Activated CD4-positive, alpha-beta T cell treated with anti-CD3 and anti-CD28 coated beads for 36 hours (primary cell): Measurements from ENCODE around the gene FAM83G. TPM values are rescaled to one million over a fixed set of nuclear protein-coding genes. Genes with fewer than 3 reads are reported as not detected.
A peak's percentile ranks its signal among the peaks of the same experiment; 100 is the strongest.

ENCODE experiments used
- ATAC-seq: fragments of 200-7000 bp; cut with Tn5 transposase; one replicate; pipeline ENCODE4 v1.10.0; 2021; ENCODE audit warnings: mild to moderate bottlenecking, moderate library complexity
- CTCF ChIA-PET: fragments of 350-600 bp; sonication (Branson Sonifier 250); formaldehyde crosslinking; loops from one replicate; lab custom pipeline; 2021; ENCODE audit warnings: antibody characterized with exemption; lab: Charles Lee
- POLR2A ChIA-PET: fragments of 350-600 bp; sonication (Branson Sonifier 250); formaldehyde crosslinking; loops from one replicate; lab custom pipeline; 2021; ENCODE audit warnings: antibody characterized with exemption, inconsistent platforms; lab: Charles Lee
- DNase-seq: peaks from one replicate; pipeline ENCODE4 v3.0.0-alpha.2; 2020
- H3K27ac Mint-ChIP-seq: one replicate; pipeline ENCODE4 v1.8.0; 2021; ENCODE audit warnings: mixed read lengths
- H3K27me3 Mint-ChIP-seq: one replicate; pipeline ENCODE4 v1.8.0; 2021; ENCODE audit warnings: mixed read lengths
- H3K36me3 Mint-ChIP-seq: one replicate; pipeline ENCODE4 v1.8.0; 2021; ENCODE audit warnings: low read depth, mixed read lengths
- H3K4me1 Mint-ChIP-seq: one replicate; pipeline ENCODE4 v1.8.0; 2021; ENCODE audit warnings: mixed read lengths
- H3K4me3 Mint-ChIP-seq: one replicate; pipeline ENCODE4 v1.8.0; 2021; ENCODE audit warnings: mild to moderate bottlenecking, moderate library complexity, mixed read lengths
- H3K9me3 Mint-ChIP-seq: one replicate; pipeline ENCODE4 v1.8.0; 2021; ENCODE audit warnings: low read depth, mixed read lengths
- intact Hi-C, 2 experiments: fragments of 100-400 bp; cut with DNase I in 1 of 2; cut with micrococcal nuclease in 1 of 2; formaldehyde crosslinking; loops; one replicate each; pipeline versions ENCODE4 v1.14.2 to v1.15.1; 2022 to 2024; cut with DNase I, micrococcal nuclease
- total RNA-seq, 2 experiments: library from RNA; stranded (reverse); gene quantifications; one replicate each; pipeline ENCODE4 v1.2.3, GENCODE V29; 2021

The FAM83G gene
- total RNA-seq, 2 experiments from 2014 or later: 11.1 to 14.3 TPM

GRCh38 chr17:19003543-19004420, 782 bp downstream of the FAM83G start:
- Mint-ChIP-seq H3K27me3 (no peaks in the 10 kb centered on the region), H3K9me3 (peaks cover 2% of the 10 kb centered on the region), H3K27ac (peak overlapping the region; percentile 89), H3K4me3 (peak overlapping the region; percentile 88), H3K36me3 (peaks cover 20% of the 10 kb centered on the region), H3K4me1 (peaks cover 26% of the 10 kb centered on the region)
- DNase-seq: peak; percentile 67
- ChIA-PET POLR2A (no interaction called here), CTCF (interaction anchor here (1.1 to 2.7 kb wide), 5 partner anchors 13 to 378 kb away, joined by 3 to 15 read pairs (median 3); no protein-coding TSS in a partner anchor)
- intact Hi-C loops: loop anchor here (1.0 to 5.0 kb wide), 9 partner anchors 11 to 821 kb away; partner anchors contain the start of genes ALKBH5 (in 1 of the 2) and SMCR8 (in 1 of the 2)
- ATAC-seq: peak; percentile 28

GRCh38 chr17:19002805-19003542, 1.6 kb downstream of the FAM83G start:
- ChIA-PET CTCF (interaction anchor here (1.5 to 2.7 kb wide), 2 partner anchors 14 to 41 kb away, joined by 3 to 15 read pairs; no protein-coding TSS in a partner anchor), POLR2A (interaction anchor here (0.5 to 1.0 kb wide), 3 partner anchors 12 to 87 kb away, joined by 4 to 7 read pairs (median 5); no protein-coding TSS in a partner anchor)
- Mint-ChIP-seq H3K4me1 (peaks cover 26% of the 10 kb centered on the region), H3K27me3 (no peaks in the 10 kb centered on the region), H3K4me3 (peak overlapping the region; percentile 88), H3K36me3 (peaks cover 20% of the 10 kb centered on the region), H3K9me3 (peaks cover 2% of the 10 kb centered on the region), H3K27ac (no peak overlapping the region)
- ATAC-seq (peak; percentile 35), DNase-seq (peak; percentile 42)
- intact Hi-C loops: loop anchor here in 1 of 2 experiments (5.0 kb wide), 1 partner anchor 41 kb away; no protein-coding TSS in a partner anchor

GRCh38 chr17:19001907-19002590, 2.5 kb downstream of the FAM83G start:
- DNase-seq: no peak
- ATAC-seq: no peak
- Mint-ChIP-seq H3K27ac (peak overlapping the region; percentile 5), H3K4me1 (peaks cover 29% of the 10 kb centered on the region), H3K27me3 (no peaks in the 10 kb centered on the region), H3K9me3 (peaks cover 2% of the 10 kb centered on the region), H3K4me3 (peak overlapping the region; percentile 88), H3K36me3 (peaks cover 23% of the 10 kb centered on the region)
- ChIA-PET CTCF (interaction anchor here (0.8 to 2.7 kb wide), 3 partner anchors 15 to 79 kb away, joined by 3 to 15 read pairs (median 3); no protein-coding TSS in a partner anchor), POLR2A (interaction anchor here (1.0 kb wide), 1 partner anchor 11 kb away, joined by 4 read pairs; no protein-coding TSS in a partner anchor)
- intact Hi-C loops: loop anchor here in 1 of 2 experiments (5.0 kb wide), 1 partner anchor 40 kb away; no protein-coding TSS in a partner anchor

GRCh38 chr17:19000531-19001325, 3.8 kb downstream of the FAM83G start:
- no peak for ATAC-seq
- H3K27me3 Mint-ChIP-seq: no peaks in the 10 kb centered on the region
- H3K36me3 Mint-ChIP-seq: peaks cover 36% of the 10 kb centered on the region
- no peak for DNase-seq
- H3K4me1 Mint-ChIP-seq: peaks cover 29% of the 10 kb centered on the region
- H3K27ac Mint-ChIP-seq: no peak overlapping the region
- no peak overlapping the region for H3K4me3 Mint-ChIP-seq
- ChIA-PET CTCF (interaction anchor here (0.5 to 2.7 kb wide), 2 partner anchors 39 to 229 kb away, joined by 3 to 15 read pairs; no protein-coding TSS in a partner anchor), POLR2A (interaction anchor here (1.1 kb wide), 1 partner anchor 10 kb away, joined by 3 read pairs; no protein-coding TSS in a partner anchor)
- H3K9me3 Mint-ChIP-seq: peaks cover 4% of the 10 kb centered on the region
- intact Hi-C loops: loop anchor here in 1 of 2 experiments (5.0 kb wide), 1 partner anchor 38 kb away; no protein-coding TSS in a partner anchor

- Mint-ChIP-seq H3K9me3 (peaks cover 8% of the 10 kb centered on the region), H3K27me3 (no peaks in the 10 kb centered on the region)
- no peak for ATAC-seq
Observed at GRCh38 chr17:18999911-19000310, 4.7 kb downstream of the FAM83G start.

GRCh38 chr17:18999394-18999793, 5.2 kb downstream of the FAM83G start:
- intact Hi-C loops: loop anchor here in 1 of 2 experiments (10.0 kb wide), 1 partner anchor 55 kb away; no protein-coding TSS in a partner anchor
- ChIA-PET CTCF (no interaction called here), POLR2A (no interaction called here)
- peaks cover 27% of the 10 kb centered on the region for H3K4me1 Mint-ChIP-seq
- DNase-seq (no peak), ATAC-seq (no peak)
- no peaks in the 10 kb centered on the region for H3K27me3 Mint-ChIP-seq
- H3K4me3 Mint-ChIP-seq: no peak overlapping the region
- H3K36me3 Mint-ChIP-seq: peaks cover 44% of the 10 kb centered on the region
- peaks cover 8% of the 10 kb centered on the region for H3K9me3 Mint-ChIP-seq
- no peak overlapping the region for H3K27ac Mint-ChIP-seq

More at GRCh38 chr17:18999911-19000310, 4.7 kb downstream of the FAM83G start:
- intact Hi-C loops: loop anchor here in 1 of 2 experiments (5.0 to 10.0 kb wide), 2 partner anchors 38 to 55 kb away; no protein-coding TSS in a partner anchor
- H3K27ac Mint-ChIP-seq: no peak overlapping the region
- POLR2A ChIA-PET: no interaction called here
- H3K4me1 Mint-ChIP-seq: peaks cover 29% of the 10 kb centered on the region
- H3K36me3 Mint-ChIP-seq: peaks cover 41% of the 10 kb centered on the region
- no peak for DNase-seq
- CTCF ChIA-PET: no interaction called here
- no peak overlapping the region for H3K4me3 Mint-ChIP-seq

GRCh38 chr17:18997650-18998196, 6.8 kb downstream of the FAM83G start:
- Mint-ChIP-seq H3K27ac (no peak overlapping the region), H3K4me1 (peaks cover 38% of the 10 kb centered on the region), H3K4me3 (no peak overlapping the region), H3K36me3 (peaks cover 42% of the 10 kb centered on the region), H3K27me3 (no peaks in the 10 kb centered on the region), H3K9me3 (peaks cover 8% of the 10 kb centered on the region)
- DNase-seq: no peak
- no peak for ATAC-seq
- ChIA-PET CTCF (interaction anchor here (0.6 to 1.1 kb wide), 2 partner anchors 36 to 1357 kb away, joined by 3 read pairs; no protein-coding TSS in a partner anchor), POLR2A (no interaction called here)
- intact Hi-C loops: loop anchor here in 1 of 2 experiments (10.0 kb wide), 1 partner anchor 53 kb away; no protein-coding TSS in a partner anchor

- intact Hi-C loops: loop anchor here in 1 of 2 experiments (10.0 kb wide), 1 partner anchor 52 kb away; no protein-coding TSS in a partner anchor
- peaks cover 30% of the 10 kb centered on the region for H3K4me1 Mint-ChIP-seq
- ChIA-PET POLR2A (interaction anchor here (0.6 kb wide), 1 partner anchor 93 kb away, joined by 3 read pairs; no protein-coding TSS in a partner anchor), CTCF (interaction anchor here (0.6 kb wide), 1 partner anchor 41 kb away, joined by 4 read pairs; no protein-coding TSS in a partner anchor)
- H3K4me3 Mint-ChIP-seq: no peak overlapping the region
- H3K27me3 Mint-ChIP-seq: no peaks in the 10 kb centered on the region
- DNase-seq (no peak), ATAC-seq (no peak)
- peaks cover 8% of the 10 kb centered on the region for H3K9me3 Mint-ChIP-seq
- no peak overlapping the region for H3K27ac Mint-ChIP-seq
- H3K36me3 Mint-ChIP-seq: peaks cover 33% of the 10 kb centered on the region
Observed at GRCh38 chr17:18996458-18996857, 8.1 kb downstream of the FAM83G start.

GRCh38 chr17:18995220-18995619, 9.3 kb downstream of the FAM83G start:
- no peak for ATAC-seq
- POLR2A ChIA-PET: no interaction called here

More at GRCh38 chr17:18995220-18995619, 9.3 kb downstream of the FAM83G start:
- H3K9me3 Mint-ChIP-seq: peaks cover 8% of the 10 kb centered on the region
- H3K36me3 Mint-ChIP-seq: peaks cover 31% of the 10 kb centered on the region
- CTCF ChIA-PET: interaction anchor here (1.5 kb wide), 1 partner anchor 10 kb away, joined by 3 read pairs; no protein-coding TSS in a partner anchor
- no peak overlapping the region for H3K27ac Mint-ChIP-seq
- DNase-seq: no peak
- H3K4me3 Mint-ChIP-seq: no peak overlapping the region
- H3K4me1 Mint-ChIP-seq: peaks cover 21% of the 10 kb centered on the region
- intact Hi-C loops: loop anchor here in 1 of 2 experiments (10.0 kb wide), 1 partner anchor 50 kb away; no protein-coding TSS in a partner anchor
- H3K27me3 Mint-ChIP-seq: no peaks in the 10 kb centered on the region
